OCI-LY3 (cell line): ENCODE data around the gene TMEM50B.

Source experiments
- H2AFZ ChIP-seq: fragments of 200-600, 300-600 bp; shearing (Covaris generic); 2 replicates; pipeline ENCODE4 v1.6.0; 2014; ENCODE audit warnings: antibody characterized with exemption, low read depth, low read length
- H3K27ac ChIP-seq: fragments of 200-600, 300-600 bp; sonication (generic); 2 replicates; pipeline ENCODE4 v1.5.1; 2014; ENCODE audit warnings: mild to moderate bottlenecking, low read length, moderate library complexity, mixed read lengths
- H3K27me3 ChIP-seq: fragments of 200-600, 300-600 bp; sonication (generic); 2 replicates; pipeline ENCODE4 v1.6.1; 2014; ENCODE audit warnings: low read depth, low read length, mixed read lengths
- H3K36me3 ChIP-seq: fragments of 200-600, 300-600 bp; sonication (generic); replicated peaks from 2 replicates; pipeline ENCODE3; 2014; ENCODE audit warnings: low read depth, low read length, mixed read lengths
- H3K4me1 ChIP-seq: fragments of 300-600, 200-600 bp; sonication (generic); 2 replicates; pipeline ENCODE4 v1.6.1; 2014; ENCODE audit warnings: low read length, mixed read lengths
- H3K4me2 ChIP-seq: fragments of 200-600, 300-600 bp; sonication (generic); 2 replicates; pipeline ENCODE4 v1.6.1; 2014; ENCODE audit warnings: low read length, mixed read lengths
- H3K4me3 ChIP-seq: fragments of 300-600, 200-600 bp; sonication (generic); 2 replicates; pipeline ENCODE4 v1.5.1; 2014; ENCODE audit warnings: antibody characterized with exemption, mild to moderate bottlenecking, low read length, moderate library complexity
- H3K79me2 ChIP-seq: fragments of 300-600, 200-600 bp; shearing (Covaris generic); 2 replicates; pipeline ENCODE4 v1.6.1; 2014; ENCODE audit warnings: mild to moderate bottlenecking, low read length, mixed read lengths
- H3K9ac ChIP-seq: fragments of 300-600, 200-600 bp; shearing (Covaris generic); 2 replicates; pipeline ENCODE4 v1.6.0; 2014; ENCODE audit warnings: mild to moderate bottlenecking, low read length, moderate library complexity
- H3K9me3 ChIP-seq: fragments of 200-600, 300-600 bp; shearing (Covaris generic); 2 replicates; pipeline ENCODE4 v1.6.1; 2014; ENCODE audit warnings: low read length, mixed read lengths; ENCODE audit not compliant: insufficient read depth
- H4K20me1 ChIP-seq: fragments of 200-600, 300-600 bp; sonication (generic); 2 replicates; pipeline ENCODE4 v1.6.1; 2016; ENCODE audit warnings: low read length, mixed read lengths; ENCODE audit not compliant: insufficient read depth
- CTCF ChIP-seq: fragments of 200-600, 300-600 bp; sonication (generic); IDR thresholded peaks from 2 replicates; pipeline ENCODE4 v1.5.1; 2014; ENCODE audit warnings: antibody characterized with exemption, low read length, low read depth
- EZH2phosphoT487 ChIP-seq: fragments of 200-600 bp; shearing (Covaris generic); IDR thresholded peaks from 2 replicates; pipeline ENCODE4 v1.6.1; 2018; ENCODE audit warnings: antibody characterized with exemption, mixed run types, low read depth

Gene TMEM50B

GRCh38 chr21:33433425-33434114, 46.2 kb downstream of the TMEM50B start:
- no peaks in the 10 kb centered on the region for H3K79me2 ChIP-seq
- peaks cover 33% of the 10 kb centered on the region for H3K4me1 ChIP-seq
- peak overlapping the region; percentile 68 for H3K27ac ChIP-seq

GRCh38 chr21:33433001-33433400, 46.8 kb downstream of the TMEM50B start:
- Histone ChIP-seq H3K9me3 (no peaks in the 10 kb centered on the region), H3K36me3 (peaks cover 52% of the 10 kb centered on the region), H3K4me1 (peaks cover 33% of the 10 kb centered on the region)

More at GRCh38 chr21:33433425-33434114, 46.2 kb downstream of the TMEM50B start:
- Histone ChIP-seq H3K36me3 (peaks cover 51% of the 10 kb centered on the region), H3K9me3 (no peaks in the 10 kb centered on the region), H3K4me2 (peak overlapping the region; percentile 70), H3K4me3 (no peak overlapping the region), H3K9ac (no peak overlapping the region), H3K27me3 (no peaks in the 10 kb centered on the region), H4K20me1 (peaks cover 18% of the 10 kb centered on the region), H2AFZ (no peak overlapping the region)
- no peak for TF ChIP-seq EZH2phosphoT487
- no peak for TF ChIP-seq CTCF

GRCh38 chr21:33432496-33432895, 47.3 kb downstream of the TMEM50B start:
- H3K27ac ChIP-seq: no peak overlapping the region

More at GRCh38 chr21:33433001-33433400, 46.8 kb downstream of the TMEM50B start:
- no peaks in the 10 kb centered on the region for H3K27me3 ChIP-seq
- no peak overlapping the region for H3K9ac ChIP-seq
- H2AFZ ChIP-seq: no peak overlapping the region
- peak overlapping the region; percentile 70 for H3K4me2 ChIP-seq
- H3K79me2 ChIP-seq: no peaks in the 10 kb centered on the region
- no peak for TF ChIP-seq EZH2phosphoT487
- no peak for TF ChIP-seq CTCF
- H3K27ac ChIP-seq: 0 out of 2 replicates have a peak overlapping the region, but pooled peaks have one; percentile 68
- H4K20me1 ChIP-seq: peaks cover 18% of the 10 kb centered on the region
- no peak overlapping the region for H3K4me3 ChIP-seq

More at GRCh38 chr21:33432496-33432895, 47.3 kb downstream of the TMEM50B start:
- Histone ChIP-seq H3K4me1 (peaks cover 33% of the 10 kb centered on the region), H3K36me3 (peaks cover 52% of the 10 kb centered on the region), H3K4me2 (no peak overlapping the region), H3K9me3 (no peaks in the 10 kb centered on the region), H3K27me3 (no peaks in the 10 kb centered on the region), H3K9ac (no peak overlapping the region), H4K20me1 (peaks cover 18% of the 10 kb centered on the region), H2AFZ (no peak overlapping the region), H3K79me2 (no peaks in the 10 kb centered on the region), H3K4me3 (no peak overlapping the region)
- TF ChIP-seq CTCF (no peak), EZH2phosphoT487 (no peak)
